ENCODE results near the gene MEDAG.

DNA sequence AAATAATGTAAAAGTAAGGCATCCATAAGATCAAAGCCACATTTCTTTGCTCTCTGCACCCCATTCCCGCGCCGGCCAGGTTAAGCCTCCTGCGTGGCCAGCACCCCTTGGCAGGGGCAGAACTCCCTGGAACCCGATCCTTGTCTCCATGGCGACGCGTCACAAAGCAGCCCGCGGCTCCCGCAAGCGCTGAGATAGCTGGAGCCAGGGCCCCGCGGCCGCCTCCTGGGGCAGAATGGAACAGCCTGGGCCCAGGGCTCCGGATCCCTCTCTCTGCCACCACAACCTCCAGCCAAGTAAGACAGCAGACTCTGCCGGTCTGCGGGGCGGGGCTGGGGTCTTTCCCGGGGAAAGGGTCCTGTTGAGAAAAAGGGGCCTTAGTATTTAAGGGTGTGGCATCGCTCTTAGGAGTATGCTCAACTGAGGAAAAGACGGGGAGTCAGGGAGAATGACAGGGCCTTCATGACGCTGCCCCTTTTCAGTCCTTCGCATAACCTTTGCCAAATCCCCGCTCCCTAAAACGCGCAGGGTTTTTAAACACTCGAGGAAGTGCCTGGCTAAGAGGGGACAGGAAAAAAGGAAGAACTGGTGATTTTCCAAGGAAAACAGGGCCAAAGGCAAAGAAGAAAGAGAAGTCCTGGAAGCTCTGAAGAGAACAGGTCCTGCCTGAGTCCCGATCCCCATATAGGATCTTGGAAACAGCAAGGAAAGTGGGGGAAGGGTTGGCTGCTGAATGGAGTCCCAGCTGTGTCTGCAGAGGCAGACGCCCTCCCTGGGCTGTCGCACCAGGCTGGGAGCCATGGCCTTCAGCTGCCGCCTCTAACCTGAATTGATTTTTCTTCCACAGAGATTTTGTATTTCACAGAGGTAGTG lies 26.6 kb downstream of the MEDAG start, which contains the start of gene TEX26:
- TF ChIP-seq CTCF (conservative IDR thresholded peaks at IDR 0.05; ENCODE audit: low read depth, low read length) (no peak), EZH2 (IDR thresholded peaks at IDR 0.05; ENCODE audit: borderline replicate concordance, low read depth, low read length, poor library complexity, severe bottlenecking) (no peak)

Measured in A673 (cell line).